Subcutaneous adipose tissue (tissue), 4 donors: ENCODE data around the gene STEAP1. TPM values are rescaled to one million over a fixed set of nuclear protein-coding genes. Genes with fewer than 3 reads are reported as not detected.

Experiments
- total RNA-seq, 4 donors: library from RNA; depleted of rRNA; stranded (reverse); fragments of >200 nt; gene quantifications; one replicate each; pipeline ENCODE4 v1.1.0, GENCODE V29; 2016
- TF ChIP-seq, protein P1 (sequence below): fragments of 450-650 bp; IDR thresholded peaks from one replicate; pipeline ENCODE4 v1.5.1; 2016; ENCODE audit warnings: low read depth, mild to moderate bottlenecking, control low read depth, antibody characterized with exemption, moderate library complexity

STEAP1 gene
- total RNA-seq, 4 donors from 2014 or later, result 12.2 to 52.0 (median 40.0) TPM

DNA sequence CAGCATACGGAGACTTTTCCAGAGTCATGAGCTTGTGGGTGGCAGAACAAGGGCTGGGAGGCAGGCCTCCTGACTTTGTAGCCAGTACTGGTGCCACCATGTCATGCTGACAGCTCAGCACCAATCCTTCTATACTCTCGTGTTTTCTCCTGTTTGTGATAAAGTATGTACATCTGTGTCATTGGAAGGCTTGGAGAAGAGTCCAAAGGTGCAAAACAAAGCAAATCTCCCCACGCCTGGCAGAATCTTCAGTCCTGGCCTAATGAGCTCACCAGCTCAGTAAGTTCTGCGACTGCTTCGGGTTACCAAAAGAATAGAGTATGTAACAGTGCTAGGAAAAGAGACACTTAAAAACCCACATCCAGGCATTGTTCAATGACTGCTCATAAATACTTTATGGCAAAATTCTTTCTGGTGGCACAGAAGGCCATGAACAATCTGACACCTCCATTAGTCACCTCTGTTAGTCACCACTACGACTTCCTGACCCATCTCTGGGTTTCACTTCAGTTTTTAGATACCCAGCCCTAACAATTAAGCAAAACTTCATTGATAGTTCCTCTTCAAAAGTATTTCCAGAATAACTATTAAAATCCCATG is 24.5 kb downstream of the STEAP1 start:
- TF ChIP-seq, protein P1, sequence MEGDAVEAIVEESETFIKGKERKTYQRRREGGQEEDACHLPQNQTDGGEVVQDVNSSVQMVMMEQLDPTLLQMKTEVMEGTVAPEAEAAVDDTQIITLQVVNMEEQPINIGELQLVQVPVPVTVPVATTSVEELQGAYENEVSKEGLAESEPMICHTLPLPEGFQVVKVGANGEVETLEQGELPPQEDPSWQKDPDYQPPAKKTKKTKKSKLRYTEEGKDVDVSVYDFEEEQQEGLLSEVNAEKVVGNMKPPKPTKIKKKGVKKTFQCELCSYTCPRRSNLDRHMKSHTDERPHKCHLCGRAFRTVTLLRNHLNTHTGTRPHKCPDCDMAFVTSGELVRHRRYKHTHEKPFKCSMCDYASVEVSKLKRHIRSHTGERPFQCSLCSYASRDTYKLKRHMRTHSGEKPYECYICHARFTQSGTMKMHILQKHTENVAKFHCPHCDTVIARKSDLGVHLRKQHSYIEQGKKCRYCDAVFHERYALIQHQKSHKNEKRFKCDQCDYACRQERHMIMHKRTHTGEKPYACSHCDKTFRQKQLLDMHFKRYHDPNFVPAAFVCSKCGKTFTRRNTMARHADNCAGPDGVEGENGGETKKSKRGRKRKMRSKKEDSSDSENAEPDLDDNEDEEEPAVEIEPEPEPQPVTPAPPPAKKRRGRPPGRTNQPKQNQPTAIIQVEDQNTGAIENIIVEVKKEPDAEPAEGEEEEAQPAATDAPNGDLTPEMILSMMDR, result no peak

DNA sequence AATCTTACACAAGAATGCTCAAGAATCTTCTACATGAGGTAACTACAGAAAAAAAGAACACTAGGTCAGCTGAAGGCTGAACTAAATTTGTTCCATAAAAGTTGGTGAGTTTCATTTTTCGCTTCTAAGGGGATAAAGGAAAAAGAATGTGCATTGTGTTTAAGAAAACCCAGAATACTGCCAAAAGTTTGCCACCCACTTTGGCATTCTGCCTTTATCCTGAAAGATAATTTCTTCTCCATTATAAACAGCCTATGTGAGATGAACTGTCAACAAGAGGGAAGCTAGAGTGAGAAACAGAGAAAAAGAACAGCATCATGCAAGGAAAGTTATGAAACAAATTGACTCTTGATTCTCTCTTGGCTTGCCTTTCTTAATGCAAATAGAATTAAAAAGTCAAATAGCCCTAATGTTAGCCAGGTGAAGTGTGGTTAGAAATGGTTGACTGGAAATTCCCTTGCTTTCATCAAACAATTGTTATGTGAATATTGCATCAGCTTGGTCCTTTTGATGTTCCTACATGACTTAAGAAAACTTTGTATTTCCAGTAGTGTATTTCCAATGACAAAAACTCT is 25.8 kb downstream of the STEAP1 start:
- TF ChIP-seq, protein P1, result no peak

DNA sequence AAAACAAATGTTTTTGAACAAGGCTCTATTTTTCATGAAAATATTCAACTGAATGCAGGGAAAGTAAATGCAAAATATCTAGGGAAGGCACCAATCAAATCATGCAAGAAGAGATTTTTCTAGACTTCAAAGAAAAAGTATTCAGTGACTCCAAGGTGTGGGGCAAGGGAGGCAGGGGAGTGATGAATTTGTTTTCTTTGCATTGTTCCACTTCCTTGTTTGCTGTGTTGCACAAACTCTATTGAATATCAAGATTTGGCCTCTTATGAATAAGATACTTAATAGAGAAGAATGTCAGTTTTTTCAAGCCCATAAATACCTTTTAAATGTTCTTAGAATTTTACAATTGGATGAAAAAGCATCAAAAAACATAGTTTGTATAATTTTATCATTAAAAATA is 26.4 kb downstream of the STEAP1 start:
- TF ChIP-seq, protein P1, result no peak

DNA sequence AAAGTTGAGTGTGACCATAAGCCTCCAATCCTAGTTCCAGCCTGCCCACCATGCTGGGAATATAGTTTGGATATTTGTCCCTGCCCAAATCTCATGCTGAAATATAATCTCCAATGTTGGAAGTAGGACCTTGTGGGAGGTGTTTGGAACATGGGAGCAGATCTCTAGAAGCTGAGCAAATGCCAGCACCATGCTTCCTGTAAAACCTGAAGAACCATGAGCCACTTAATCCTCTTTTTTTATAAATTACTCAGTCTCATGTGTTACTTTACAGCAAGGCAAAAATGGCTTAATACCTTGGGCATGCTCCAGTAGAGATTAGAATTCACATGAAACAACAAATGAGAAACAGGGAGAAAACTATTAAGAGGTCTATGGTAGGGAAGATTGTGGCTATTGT is 27.2 kb downstream of the STEAP1 start:
- TF ChIP-seq, protein P1, result no peak

DNA sequence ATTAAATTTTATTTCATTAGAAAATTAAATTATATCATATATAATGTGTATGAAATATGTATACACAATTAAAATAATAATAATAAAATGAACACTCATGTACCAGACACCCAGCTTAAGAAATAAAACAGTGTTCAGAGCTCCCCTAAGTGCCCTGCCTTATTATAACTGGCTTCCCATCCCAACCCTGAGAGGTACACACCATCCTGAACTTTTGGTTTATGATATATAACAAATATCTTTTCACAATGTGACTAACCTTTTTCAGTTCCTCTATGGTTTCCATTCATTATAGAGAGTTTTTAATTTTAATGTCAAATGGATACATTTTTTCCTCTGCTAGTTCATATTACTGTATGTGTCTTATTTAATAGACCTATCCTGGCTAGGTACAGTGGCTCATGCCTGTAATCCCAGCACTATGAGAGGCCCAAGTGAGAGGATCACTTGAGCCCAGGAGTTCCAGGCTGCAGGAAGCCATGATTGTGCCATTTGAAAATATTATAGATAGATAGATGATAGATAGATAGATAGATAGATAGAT is 33.3 kb downstream of the STEAP1 start:
- TF ChIP-seq, protein P1, result no peak

DNA sequence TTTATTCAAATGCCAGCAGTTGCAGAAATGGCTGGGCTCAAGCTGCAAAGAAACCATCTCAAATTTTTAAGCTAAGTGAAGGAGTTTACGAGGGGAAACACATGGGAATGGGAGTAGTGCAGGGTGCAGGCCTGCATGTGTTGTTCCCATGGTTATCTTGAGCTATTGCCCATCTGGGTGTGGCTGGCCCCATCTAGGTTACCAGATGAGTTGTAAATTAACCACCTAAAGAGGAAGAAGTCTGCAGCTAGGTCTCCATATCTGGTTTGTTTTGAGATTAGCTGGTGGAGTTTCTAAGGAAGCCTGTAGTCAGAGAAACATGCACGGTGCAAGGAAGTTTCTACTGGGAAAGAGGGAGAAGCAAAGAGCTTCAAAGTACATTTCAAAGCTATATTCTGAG is 34.0 kb downstream of the STEAP1 start:
- TF ChIP-seq, protein P1, result no peak

DNA sequence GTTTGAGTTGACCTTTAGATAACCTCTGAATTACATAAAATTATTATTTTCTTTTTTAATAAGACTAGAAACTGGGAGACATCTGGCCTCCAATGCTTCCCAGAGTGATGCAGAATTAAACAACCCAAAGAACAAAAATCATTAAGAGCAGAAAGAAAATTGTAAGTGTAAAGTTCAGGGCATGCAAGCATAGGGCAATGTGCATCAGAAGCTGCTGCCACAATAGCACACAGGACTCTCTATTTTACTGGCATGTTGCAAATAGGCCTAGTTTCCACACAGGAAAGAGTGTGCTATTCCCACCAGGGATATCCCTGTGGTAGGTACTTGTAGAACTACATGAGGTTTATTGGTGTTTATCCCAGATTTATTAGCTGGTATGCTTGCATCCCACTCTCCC is 36.7 kb downstream of the STEAP1 start:
- TF ChIP-seq, protein P1, result no peak
